COLO829 (cell line): ENCODE results near the gene MGA.

ENCODE experiments used
- DNase-seq: peaks from one replicate; pipeline ENCODE4 v3.0.0; 2012; ENCODE audit warnings: low spot score

Gene MGA

GRCh38 chr15:41809121-41809520, 148.9 kb downstream of the MGA start:
- DNase-seq, result no peak

DNA sequence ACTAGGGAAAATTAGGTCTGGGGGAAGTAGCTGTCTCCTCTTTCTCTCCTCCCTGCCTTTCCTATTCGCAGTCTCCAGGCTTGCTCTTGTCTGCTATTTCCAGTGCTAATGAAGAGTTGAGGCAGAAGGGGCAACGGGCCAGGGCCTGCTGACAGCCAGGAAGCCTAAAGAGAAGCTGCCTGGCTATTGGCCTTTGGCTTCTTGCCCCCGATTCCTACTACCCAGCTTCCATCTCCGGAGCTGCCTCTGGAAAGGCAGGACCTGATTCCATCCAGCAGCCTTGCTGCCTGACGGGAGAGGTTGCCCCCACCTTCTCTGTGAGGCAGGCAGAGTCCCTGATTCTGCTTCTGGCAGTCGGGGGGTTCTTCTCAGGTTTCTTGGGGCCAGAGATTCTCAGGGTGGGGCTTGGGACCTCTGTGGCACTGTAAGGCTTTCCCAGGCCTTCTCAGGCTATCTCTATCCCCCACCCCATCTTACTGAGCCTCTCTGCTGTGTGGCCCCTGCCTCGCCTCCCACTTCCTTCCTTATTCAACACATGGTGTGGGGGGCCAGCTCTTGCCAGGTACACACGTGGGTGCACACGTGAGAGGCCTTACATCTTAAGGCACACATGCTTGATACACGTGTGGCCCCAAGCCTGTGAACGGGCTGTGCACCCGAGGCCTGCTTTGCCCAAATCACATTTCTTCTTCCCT, 149.5 kb downstream of the MGA start:
- DNase-seq, result no peak

GRCh38 chr15:41810651-41811431, 150.6 kb downstream of the MGA start:
- DNase-seq, result no peak

GRCh38 chr15:41811432-41812195, 151.4 kb downstream of the MGA start:
- peak; percentile 58 for DNase-seq

GRCh38 chr15:41812820-41813375, 152.7 kb downstream of the MGA start:
- DNase-seq, result no peak

GRCh38 chr15:41813426-41813825, 153.2 kb downstream of the MGA start:
- DNase-seq, result no peak

- no peak for DNase-seq
Measured at GRCh38 chr15:41814534-41814933, 154.3 kb downstream of the MGA start.

DNA sequence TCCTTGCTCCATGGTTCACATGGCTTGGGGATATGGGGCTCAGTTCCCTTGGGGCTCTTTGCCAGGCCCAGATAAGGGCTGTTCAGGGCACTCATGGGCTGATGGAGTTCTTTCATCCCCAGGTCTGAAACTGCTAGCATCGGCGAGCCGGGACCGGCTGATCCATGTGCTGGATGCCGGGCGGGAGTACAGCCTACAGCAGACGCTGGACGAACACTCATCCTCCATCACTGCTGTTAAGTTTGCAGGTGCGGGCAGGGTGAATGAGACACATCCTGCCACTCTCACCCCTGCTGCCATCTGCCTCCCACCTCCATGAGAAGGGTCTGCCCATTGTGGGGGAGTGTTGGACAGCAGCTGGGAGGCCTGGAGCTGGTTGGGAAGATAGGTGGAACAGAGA, 156.6 kb downstream of the MGA start:
- DNase-seq, result no peak

DNA sequence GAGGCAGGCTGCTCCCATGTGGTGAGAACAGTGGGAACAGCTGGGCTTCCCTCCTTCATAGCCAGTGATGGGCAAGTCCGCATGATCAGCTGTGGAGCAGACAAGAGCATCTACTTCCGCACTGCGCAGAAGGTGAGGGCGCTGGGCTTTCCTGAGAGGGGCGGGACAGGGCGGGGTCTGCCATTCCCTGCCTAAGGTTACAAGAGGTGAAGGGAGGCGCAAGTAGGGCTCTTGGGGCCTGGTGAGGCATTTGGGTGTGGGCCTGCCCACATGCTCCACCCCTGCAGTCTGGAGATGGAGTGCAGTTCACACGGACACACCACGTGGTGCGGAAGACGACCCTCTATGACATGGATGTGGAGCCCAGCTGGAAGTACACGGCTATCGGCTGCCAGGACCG, 157.1 kb downstream of the MGA start:
- DNase-seq, result no peak

DNA sequence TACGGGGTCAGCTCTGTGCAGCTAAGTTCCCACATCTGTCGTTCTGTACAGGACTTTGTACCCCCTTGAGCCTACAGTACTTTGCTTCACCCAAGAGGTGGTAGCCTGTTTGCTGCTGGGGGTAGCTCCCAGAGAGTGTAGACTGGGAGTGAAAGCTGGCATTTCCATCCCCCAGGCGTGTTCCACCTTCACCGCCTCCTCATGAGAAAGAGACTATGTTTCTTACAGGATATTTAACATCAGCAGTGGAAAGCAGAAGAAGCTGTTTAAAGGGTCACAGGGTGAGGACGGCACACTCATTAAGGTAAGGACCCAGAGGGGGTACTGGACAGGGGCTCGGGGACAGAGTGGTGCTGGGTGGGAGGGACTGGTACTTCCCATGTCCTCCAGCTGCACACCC, 157.6 kb downstream of the MGA start:
- no peak for DNase-seq

GRCh38 chr15:41819455-41820050, 159.3 kb downstream of the MGA start:
- DNase-seq, result no peak

DNA sequence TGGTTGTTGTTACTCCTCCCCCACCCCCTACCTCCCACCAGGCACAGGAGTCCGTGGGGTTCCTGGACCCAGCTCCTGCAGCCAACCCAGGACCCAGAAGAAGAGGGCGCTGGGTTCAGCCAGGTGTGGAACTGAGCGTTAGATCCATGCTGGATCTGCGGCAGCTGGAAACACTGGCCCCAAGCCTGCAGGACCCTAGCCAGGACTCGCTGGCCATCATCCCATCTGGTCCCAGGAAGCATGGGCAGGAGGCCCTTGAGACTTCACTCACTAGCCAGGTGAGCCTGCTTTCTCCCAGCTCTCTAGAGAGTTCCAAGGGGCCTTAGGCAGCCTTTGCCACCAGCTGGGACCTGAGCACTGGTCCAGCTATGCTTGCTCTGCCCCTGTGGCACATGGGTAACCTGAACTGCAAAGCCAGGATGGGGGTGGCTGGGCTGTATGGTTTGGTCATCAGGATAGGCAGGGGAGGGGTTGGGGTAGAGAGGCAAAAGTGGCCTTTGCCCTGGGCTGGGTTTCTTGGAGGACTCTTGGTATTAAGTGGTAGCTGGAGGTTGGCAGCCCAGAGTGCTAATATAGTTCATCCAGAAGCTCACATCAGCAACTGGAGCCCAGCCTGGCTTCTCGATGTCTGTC, 160.7 kb downstream of the MGA start:
- DNase-seq, result no peak

GRCh38 chr15:41821831-41822230, 161.6 kb downstream of the MGA start:
- DNase-seq, result no peak

GRCh38 chr15:41822471-41822870, 162.3 kb downstream of the MGA start:
- no peak for DNase-seq
